ENCODE results near the gene PID1.
"Not testable (repeated sequence)": the region's sequence is repeated elsewhere in the genome, so short reads cannot be mapped to it uniquely, and the experiment has no call there.

PID1 gene

DNA sequence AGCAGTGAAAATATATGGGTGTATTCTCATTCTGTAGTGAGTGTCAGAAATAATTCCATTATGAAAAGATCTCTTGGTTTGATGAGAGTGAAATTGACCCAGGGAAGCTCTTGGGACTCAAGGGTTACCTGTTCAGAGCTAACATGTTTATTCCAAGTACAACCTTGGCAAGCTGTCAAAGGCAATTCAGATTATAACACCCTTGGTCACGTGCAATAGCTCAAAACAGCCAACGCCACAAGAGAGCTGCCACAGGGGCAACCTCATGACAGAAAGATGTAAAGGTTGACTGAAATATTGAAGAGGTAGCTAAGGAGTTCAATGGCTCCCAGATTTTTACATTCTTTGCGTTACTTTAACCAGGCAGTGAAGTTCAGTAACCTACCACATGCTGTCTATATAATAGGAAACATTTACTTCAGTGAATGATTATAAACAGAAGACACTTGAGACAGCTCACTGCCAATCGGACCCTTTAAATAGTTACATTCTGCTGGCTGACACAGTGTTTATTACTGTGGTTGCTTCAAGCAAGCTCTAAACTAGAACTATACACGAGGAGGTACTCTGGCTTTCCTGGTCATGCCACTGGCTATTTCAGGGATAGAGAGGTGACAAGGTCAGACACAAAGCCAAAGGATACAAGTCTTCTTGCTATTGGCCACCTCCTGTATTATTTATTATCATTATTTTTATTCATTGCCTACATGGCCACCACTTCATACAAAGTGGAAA lies 187.3 kb downstream of the PID1 start:
- H3K4me3 ChIP-seq (ENCODE audit: control insufficient read depth, low read depth, low read length): no peak overlapping the region
- no peak for DNase-seq (ENCODE audit: low read depth)
- TF ChIP-seq, protein P1, sequence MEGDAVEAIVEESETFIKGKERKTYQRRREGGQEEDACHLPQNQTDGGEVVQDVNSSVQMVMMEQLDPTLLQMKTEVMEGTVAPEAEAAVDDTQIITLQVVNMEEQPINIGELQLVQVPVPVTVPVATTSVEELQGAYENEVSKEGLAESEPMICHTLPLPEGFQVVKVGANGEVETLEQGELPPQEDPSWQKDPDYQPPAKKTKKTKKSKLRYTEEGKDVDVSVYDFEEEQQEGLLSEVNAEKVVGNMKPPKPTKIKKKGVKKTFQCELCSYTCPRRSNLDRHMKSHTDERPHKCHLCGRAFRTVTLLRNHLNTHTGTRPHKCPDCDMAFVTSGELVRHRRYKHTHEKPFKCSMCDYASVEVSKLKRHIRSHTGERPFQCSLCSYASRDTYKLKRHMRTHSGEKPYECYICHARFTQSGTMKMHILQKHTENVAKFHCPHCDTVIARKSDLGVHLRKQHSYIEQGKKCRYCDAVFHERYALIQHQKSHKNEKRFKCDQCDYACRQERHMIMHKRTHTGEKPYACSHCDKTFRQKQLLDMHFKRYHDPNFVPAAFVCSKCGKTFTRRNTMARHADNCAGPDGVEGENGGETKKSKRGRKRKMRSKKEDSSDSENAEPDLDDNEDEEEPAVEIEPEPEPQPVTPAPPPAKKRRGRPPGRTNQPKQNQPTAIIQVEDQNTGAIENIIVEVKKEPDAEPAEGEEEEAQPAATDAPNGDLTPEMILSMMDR (conservative IDR thresholded peaks at IDR 0.05; ENCODE audit: control insufficient read depth, insufficient read depth, low read depth, low read length): no peak

DNA sequence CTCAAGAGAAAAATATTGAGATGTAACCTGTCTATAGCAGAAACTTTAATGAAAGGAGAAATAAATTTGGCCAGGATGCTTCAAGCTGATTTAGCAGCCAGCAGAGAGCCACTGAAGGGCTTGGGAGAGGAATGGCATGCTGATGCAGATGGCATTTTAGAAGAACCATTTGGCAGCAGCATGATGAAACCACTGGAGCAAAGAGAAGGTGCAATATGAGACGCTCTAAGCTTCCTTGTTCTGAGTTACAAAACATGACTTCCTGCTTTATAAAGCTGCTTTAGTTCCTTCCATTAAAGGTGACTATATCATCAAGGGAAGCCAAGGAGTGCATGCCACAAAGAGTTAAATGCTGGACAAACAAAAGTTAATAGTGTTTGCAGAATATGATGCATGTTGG lies 189.7 kb downstream of the PID1 start:
- DNase-seq (ENCODE audit: low read depth): no peak
- TF ChIP-seq, protein P1 (conservative IDR thresholded peaks at IDR 0.05; ENCODE audit: control insufficient read depth, insufficient read depth, low read depth, low read length): no peak
- H3K4me3 ChIP-seq (ENCODE audit: control insufficient read depth, low read depth, low read length): no peak overlapping the region

DNA sequence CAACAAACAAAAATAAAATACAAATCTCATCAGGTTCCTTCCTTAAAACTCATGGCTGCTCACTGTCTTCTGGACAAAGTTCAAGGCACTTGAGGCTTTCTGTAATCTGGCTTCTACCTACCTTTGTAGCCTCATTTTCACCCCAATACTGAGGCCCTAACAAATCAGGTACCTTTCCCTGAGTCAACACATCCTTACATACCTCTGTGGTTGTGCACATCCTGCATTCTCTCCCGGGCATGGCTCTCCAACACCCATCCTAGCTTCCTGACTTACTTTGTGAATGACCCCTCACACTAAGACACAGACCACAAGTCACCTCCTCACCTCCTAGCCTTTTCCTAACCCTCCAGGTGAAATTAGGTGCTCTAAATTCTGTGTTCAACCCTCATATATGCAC lies 190.9 kb downstream of the PID1 start:
- TF ChIP-seq, protein P1 (conservative IDR thresholded peaks at IDR 0.05; ENCODE audit: control insufficient read depth, insufficient read depth, low read depth, low read length): no peak
- no peak for DNase-seq (ENCODE audit: low read depth)
- no peak overlapping the region for H3K4me3 ChIP-seq (ENCODE audit: control insufficient read depth, low read depth, low read length)

DNA sequence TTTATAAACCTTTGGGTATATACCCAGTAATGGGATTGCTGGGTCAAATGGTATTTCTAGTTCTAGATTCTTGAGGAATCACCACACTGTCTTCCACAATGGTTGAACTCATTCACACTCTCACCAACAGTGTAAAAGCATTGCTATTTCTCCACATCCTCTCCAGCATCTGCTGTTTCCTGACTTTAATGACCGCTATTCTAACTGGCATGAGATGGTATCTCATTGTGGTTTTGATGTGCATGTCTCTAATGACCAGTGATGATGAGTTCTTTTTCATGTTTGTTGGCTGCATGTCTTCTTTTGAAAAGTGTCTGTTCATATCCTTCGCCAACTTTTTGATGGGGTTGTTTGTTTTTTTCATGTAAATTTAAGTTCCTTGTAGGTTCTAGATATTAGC lies 194.2 kb downstream of the PID1 start:
- not testable (repeated sequence) for H3K4me3 ChIP-seq (ENCODE audit: control insufficient read depth, low read depth, low read length); DNase-seq (ENCODE audit: low read depth)

DNA sequence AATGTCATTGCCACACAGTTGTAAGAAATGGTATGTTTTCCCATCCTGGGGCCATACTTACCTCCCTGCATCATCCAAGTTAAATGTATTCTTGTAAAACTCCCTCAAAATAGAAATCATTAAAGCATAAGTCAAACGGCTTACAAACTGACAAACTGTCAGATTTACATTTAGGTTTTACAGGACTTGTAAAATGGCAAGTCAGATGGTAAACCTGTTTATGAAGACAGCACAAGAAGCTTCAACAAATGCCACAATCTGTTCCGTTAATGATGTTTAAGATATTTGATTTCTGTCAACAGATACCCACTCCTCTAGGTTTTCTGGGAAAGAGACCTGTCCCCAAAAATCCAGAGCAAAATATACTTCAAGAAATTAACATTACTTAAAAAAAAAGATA lies 197.2 kb downstream of the PID1 start:
- TF ChIP-seq, protein P1 (conservative IDR thresholded peaks at IDR 0.05; ENCODE audit: control insufficient read depth, insufficient read depth, low read depth, low read length): no peak
- DNase-seq (ENCODE audit: low read depth): no peak
- no peak overlapping the region for H3K4me3 ChIP-seq (ENCODE audit: control insufficient read depth, low read depth, low read length)

DNA sequence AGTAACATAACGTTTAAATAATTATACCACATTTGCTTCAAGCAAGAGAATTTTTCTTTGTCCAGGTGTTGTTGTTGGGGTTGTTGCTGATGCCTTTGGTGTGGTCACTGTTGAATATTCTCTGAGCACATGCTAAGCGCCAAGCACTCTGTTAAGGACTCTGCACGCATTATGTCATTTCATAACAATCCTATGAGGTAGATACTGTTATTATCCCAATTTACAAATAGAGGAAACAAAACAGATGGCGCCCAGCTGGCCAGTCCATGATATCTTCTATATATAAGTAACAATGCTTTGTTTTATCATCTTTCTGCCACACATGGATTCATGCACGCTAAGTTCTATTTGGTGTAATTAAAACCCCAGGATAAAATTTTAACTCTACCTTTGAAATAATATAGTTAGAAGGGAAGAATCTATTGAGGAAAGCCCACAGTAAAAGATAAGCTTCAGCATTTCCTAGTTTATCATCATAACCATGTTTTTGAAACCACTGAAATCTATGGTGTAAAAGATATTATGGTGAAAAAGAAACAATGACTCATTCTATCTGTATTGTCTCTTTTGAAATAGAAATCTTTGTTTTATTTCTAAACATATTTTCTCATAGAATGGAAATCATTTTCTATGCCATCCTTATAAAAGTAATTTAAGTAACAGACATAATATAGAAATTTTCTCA lies 199.7 kb downstream of the PID1 start:
- TF ChIP-seq, protein P1 (conservative IDR thresholded peaks at IDR 0.05; ENCODE audit: control insufficient read depth, insufficient read depth, low read depth, low read length): no peak
- peak; percentile 10 for DNase-seq (ENCODE audit: low read depth)
- no peak overlapping the region for H3K4me3 ChIP-seq (ENCODE audit: control insufficient read depth, low read depth, low read length)

DNA sequence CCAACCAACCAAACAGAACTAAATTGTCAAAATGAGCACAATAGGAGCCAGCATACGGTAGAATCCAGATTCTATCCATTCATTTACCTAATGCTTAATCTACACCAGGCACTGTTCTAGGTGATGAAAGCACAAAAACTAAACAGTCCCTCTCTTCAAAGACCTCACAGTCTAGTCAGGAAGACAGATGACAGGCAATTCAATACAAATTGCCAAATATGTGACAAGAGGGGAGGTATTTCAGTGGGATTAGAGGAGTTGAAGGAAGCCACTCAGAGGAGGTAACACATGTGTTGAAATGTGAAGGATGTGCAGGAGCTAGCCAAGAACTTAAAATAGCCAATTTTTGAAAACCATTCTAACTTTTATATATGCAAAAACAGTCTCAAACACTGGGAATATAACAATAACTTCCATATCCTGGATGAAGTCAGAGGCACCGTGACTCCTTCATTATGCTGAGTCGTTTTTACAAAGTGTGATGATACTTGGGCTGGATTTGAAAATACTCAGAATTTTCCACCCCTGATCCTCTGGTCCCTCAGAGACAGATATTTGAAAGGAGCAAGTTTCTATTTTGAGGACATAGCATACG lies 204.9 kb downstream of the PID1 start:
- H3K4me3 ChIP-seq (ENCODE audit: control insufficient read depth, low read depth, low read length): no peak overlapping the region
- DNase-seq (ENCODE audit: low read depth): no peak
- TF ChIP-seq, protein P1 (conservative IDR thresholded peaks at IDR 0.05; ENCODE audit: control insufficient read depth, insufficient read depth, low read depth, low read length): no peak
